Astrocyte (in vitro differentiated cells and primary cell): ENCODE data around the gene TMTC2. TPM values are rescaled to one million over a fixed set of nuclear protein-coding genes. Genes with fewer than 3 reads are reported as not detected.

Experiments used
- DNase-seq: peaks from one replicate; pipeline ENCODE4 v3.0.0-alpha.2; 2010; ENCODE audit warnings: low read depth
- FAIRE-seq: peaks from 2 replicates; lab custom pipeline; 2011; peaks lifted over from hg19 to GRCh38; lab: Jason Lieb, UNC
- H2AFZ ChIP-seq: 2 replicates; pipeline ENCODE4 v1.6.0; 2012; ENCODE audit warnings: low read depth, low read length, inconsistent platforms
- H3K27ac ChIP-seq: 2 replicates; pipeline ENCODE4 v1.5.1; 2011; ENCODE audit warnings: low read depth, low read length, inconsistent platforms
- H3K27me3 ChIP-seq: 2 replicates; pipeline ENCODE4 v1.6.0; 2011; ENCODE audit warnings: low read length, inconsistent platforms; ENCODE audit not compliant: insufficient read depth
- H3K36me3 ChIP-seq: 2 replicates; pipeline ENCODE4 v1.5.1; 2011; ENCODE audit warnings: low read length, inconsistent platforms; ENCODE audit not compliant: insufficient read depth
- H3K4me1 ChIP-seq: 2 replicates; pipeline ENCODE4 v1.5.1; 2011; ENCODE audit warnings: low read length, inconsistent platforms; ENCODE audit not compliant: insufficient read depth
- H3K4me2 ChIP-seq: 2 replicates; pipeline ENCODE4 v1.6.0; 2012; ENCODE audit warnings: low read length, inconsistent platforms
- H3K4me3 ChIP-seq: 2 replicates; pipeline ENCODE4 v1.5.1; 2011; ENCODE audit warnings: low read depth, mild to moderate bottlenecking, low read length, inconsistent platforms; ENCODE audit not compliant: insufficient read depth
- H3K79me2 ChIP-seq: 2 replicates; pipeline ENCODE4 v1.6.0; 2012; ENCODE audit warnings: mild to moderate bottlenecking, low read length, inconsistent platforms; ENCODE audit not compliant: insufficient read depth
- H3K9ac ChIP-seq: 2 replicates; pipeline ENCODE4 v1.6.0; 2012; ENCODE audit warnings: mild to moderate bottlenecking, low read length, inconsistent platforms
- H3K9me3 ChIP-seq: 2 replicates; pipeline ENCODE4 v1.5.1; 2012; ENCODE audit warnings: low read depth, mild to moderate bottlenecking, low read length, inconsistent platforms; ENCODE audit not compliant: insufficient read depth
- H4K20me1 ChIP-seq: 2 replicates; pipeline ENCODE4 v1.6.0; 2012; ENCODE audit warnings: low read length, inconsistent platforms; ENCODE audit not compliant: insufficient read depth
- H3K27ac Mint-ChIP-seq: one replicate; pipeline ENCODE4 v1.8.0; 2021; ENCODE audit warnings: mild to moderate bottlenecking, mixed read lengths; ENCODE audit not compliant: unreplicated experiment
- H3K27me3 Mint-ChIP-seq: one replicate; pipeline ENCODE4 v1.8.0; 2021; ENCODE audit warnings: low read depth, mixed read lengths; ENCODE audit not compliant: unreplicated experiment
- H3K36me3 Mint-ChIP-seq: one replicate; pipeline ENCODE4 v1.8.0; 2021; ENCODE audit warnings: low read depth, mixed read lengths; ENCODE audit not compliant: unreplicated experiment
- H3K4me1 Mint-ChIP-seq: one replicate; pipeline ENCODE4 v1.8.0; 2021; ENCODE audit warnings: low read depth, mixed read lengths; ENCODE audit not compliant: unreplicated experiment
- H3K4me3 Mint-ChIP-seq: one replicate; pipeline ENCODE4 v1.8.0; 2021; ENCODE audit warnings: mild to moderate bottlenecking, moderate library complexity, mixed read lengths; ENCODE audit not compliant: unreplicated experiment
- H3K9me3 Mint-ChIP-seq: one replicate; pipeline ENCODE4 v1.8.0; 2021; ENCODE audit warnings: mild to moderate bottlenecking, mixed read lengths; ENCODE audit not compliant: unreplicated experiment
- EZH2 ChIP-seq: IDR thresholded peaks from 2 replicates; pipeline ENCODE4 v1.6.1; 2012; ENCODE audit warnings: mild to moderate bottlenecking, low read length, inconsistent platforms; ENCODE audit not compliant: insufficient read depth
- total RNA-seq: library from RNA; stranded (reverse); gene quantifications from 2 replicates; pipeline ENCODE4 v1.2.1, GENCODE V29; 2021
- TF ChIP-seq, protein P1 (sequence below): IDR thresholded peaks from 2 replicates; pipeline ENCODE4 v1.5.1; 2011; ENCODE audit warnings: low read depth, mild to moderate bottlenecking, inconsistent platforms, low read length, moderate library complexity; ENCODE audit not compliant: insufficient read depth

Gene TMTC2
- total RNA-seq, 1 donor from 2014 or later: 2.2 TPM

DNA sequence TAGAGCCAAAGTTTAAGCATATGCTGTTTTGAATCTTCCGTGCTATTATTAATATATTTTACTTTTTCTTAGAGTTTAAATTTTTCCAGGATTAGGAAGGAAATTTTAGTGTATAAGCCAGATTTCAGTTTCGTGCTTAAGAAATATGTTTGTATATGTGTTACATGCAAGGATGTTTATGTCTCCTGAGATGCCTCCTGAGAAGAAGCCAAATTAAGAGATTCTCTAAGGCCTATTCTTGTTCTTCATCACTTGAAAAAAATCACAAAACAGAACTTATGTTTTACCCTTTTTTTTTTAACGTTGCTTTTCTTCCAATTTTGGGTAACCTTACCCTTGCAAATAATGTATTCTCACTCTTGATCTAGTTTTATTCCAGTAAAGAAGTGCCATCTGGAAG, 412.7 kb downstream of the TMTC2 start:
- H3K36me3 ChIP-seq: no peaks in the 10 kb centered on the region
- Mint-ChIP-seq H3K27ac (no peak overlapping the region), H3K4me1 (peaks cover 12% of the 10 kb centered on the region), H3K36me3 (no peaks in the 10 kb centered on the region), H3K4me3 (no peak overlapping the region), H3K9me3 (no peaks in the 10 kb centered on the region), H3K27me3 (no peaks in the 10 kb centered on the region)
- H3K9ac ChIP-seq: no peak overlapping the region
- no peak overlapping the region for H3K4me3 ChIP-seq
- H3K9me3 ChIP-seq: no peaks in the 10 kb centered on the region
- no peak overlapping the region for H3K27ac ChIP-seq
- FAIRE-seq (no peak), DNase-seq (no peak)
- no peak overlapping the region for H2AFZ ChIP-seq
- H4K20me1 ChIP-seq: no peaks in the 10 kb centered on the region
- H3K4me1 ChIP-seq: peaks cover 6% of the 10 kb centered on the region
- no peak overlapping the region for H3K4me2 ChIP-seq
- H3K79me2 ChIP-seq: no peaks in the 10 kb centered on the region
- H3K27me3 ChIP-seq: no peaks in the 10 kb centered on the region
- TF ChIP-seq, protein P1, sequence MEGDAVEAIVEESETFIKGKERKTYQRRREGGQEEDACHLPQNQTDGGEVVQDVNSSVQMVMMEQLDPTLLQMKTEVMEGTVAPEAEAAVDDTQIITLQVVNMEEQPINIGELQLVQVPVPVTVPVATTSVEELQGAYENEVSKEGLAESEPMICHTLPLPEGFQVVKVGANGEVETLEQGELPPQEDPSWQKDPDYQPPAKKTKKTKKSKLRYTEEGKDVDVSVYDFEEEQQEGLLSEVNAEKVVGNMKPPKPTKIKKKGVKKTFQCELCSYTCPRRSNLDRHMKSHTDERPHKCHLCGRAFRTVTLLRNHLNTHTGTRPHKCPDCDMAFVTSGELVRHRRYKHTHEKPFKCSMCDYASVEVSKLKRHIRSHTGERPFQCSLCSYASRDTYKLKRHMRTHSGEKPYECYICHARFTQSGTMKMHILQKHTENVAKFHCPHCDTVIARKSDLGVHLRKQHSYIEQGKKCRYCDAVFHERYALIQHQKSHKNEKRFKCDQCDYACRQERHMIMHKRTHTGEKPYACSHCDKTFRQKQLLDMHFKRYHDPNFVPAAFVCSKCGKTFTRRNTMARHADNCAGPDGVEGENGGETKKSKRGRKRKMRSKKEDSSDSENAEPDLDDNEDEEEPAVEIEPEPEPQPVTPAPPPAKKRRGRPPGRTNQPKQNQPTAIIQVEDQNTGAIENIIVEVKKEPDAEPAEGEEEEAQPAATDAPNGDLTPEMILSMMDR: no peak
- TF ChIP-seq EZH2: no peak

DNA sequence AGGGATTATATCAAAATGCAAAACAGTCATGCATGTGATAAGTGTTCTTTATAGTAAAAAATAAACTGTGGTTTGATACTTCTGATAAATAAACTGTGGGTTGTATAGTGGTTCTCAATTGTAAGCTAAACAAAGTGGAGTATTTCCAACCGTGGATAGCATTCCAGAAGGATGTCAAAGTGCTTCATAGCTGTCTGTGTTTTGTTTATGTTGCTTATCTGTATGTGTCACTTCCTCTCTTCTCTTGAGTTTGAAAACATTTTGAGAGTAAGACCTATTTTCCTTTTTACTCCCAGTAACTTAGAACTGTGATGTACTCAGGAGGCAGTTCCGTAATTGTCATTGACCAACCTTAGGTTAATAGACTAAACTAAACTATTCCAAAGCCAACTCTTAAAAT, 415.8 kb downstream of the TMTC2 start:
- TF ChIP-seq, protein P1: no peak
- no peak for TF ChIP-seq EZH2
- H3K36me3 Mint-ChIP-seq: no peaks in the 10 kb centered on the region
- H3K36me3 ChIP-seq: no peaks in the 10 kb centered on the region
- no peak overlapping the region for H2AFZ ChIP-seq
- DNase-seq (peak; percentile 41), FAIRE-seq (peak; percentile 70)
- H3K4me3 ChIP-seq: no peak overlapping the region
- H4K20me1 ChIP-seq: no peaks in the 10 kb centered on the region
- no peaks in the 10 kb centered on the region for H3K27me3 ChIP-seq
- H3K79me2 ChIP-seq: no peaks in the 10 kb centered on the region
- H3K27ac ChIP-seq: no peak overlapping the region
- no peaks in the 10 kb centered on the region for H3K9me3 ChIP-seq
- H3K9me3 Mint-ChIP-seq: no peaks in the 10 kb centered on the region
- H3K4me3 Mint-ChIP-seq: no peak overlapping the region
- H3K27ac Mint-ChIP-seq: no peak overlapping the region
- H3K27me3 Mint-ChIP-seq: no peaks in the 10 kb centered on the region
- H3K4me2 ChIP-seq: peak overlapping the region; percentile 20
- H3K4me1 ChIP-seq: peaks cover 6% of the 10 kb centered on the region
- no peak overlapping the region for H3K9ac ChIP-seq
- peaks cover 12% of the 10 kb centered on the region for H3K4me1 Mint-ChIP-seq

DNA sequence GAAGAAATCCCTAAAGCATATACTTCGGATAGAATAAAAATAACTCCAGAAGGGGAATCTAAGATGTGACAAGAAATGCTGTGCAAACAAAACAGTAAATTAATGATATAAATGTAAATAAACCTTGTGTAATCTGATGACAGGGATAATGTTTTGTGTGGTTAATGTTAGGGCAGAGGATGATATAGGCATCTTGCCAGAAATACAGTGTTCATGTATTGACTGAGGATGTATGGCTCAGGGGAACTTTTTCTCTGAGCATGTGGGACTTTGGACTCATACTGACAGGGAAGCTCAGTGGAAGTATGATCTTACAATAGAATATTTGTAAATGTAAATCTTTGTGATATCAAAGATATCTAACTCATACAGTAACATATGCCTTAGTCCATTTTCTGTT, 420.2 kb downstream of the TMTC2 start:
- H3K4me3 ChIP-seq: no peak overlapping the region
- no peak overlapping the region for H3K27ac ChIP-seq
- H3K9me3 Mint-ChIP-seq: no peaks in the 10 kb centered on the region
- H3K79me2 ChIP-seq: no peaks in the 10 kb centered on the region
- no peak overlapping the region for H3K4me3 Mint-ChIP-seq
- H3K27me3 Mint-ChIP-seq: no peaks in the 10 kb centered on the region
- TF ChIP-seq EZH2: no peak
- TF ChIP-seq, protein P1: no peak
- no peak for FAIRE-seq
- no peaks in the 10 kb centered on the region for H3K36me3 Mint-ChIP-seq
- H3K27me3 ChIP-seq: no peaks in the 10 kb centered on the region
- H3K9me3 ChIP-seq: no peaks in the 10 kb centered on the region
- no peak for DNase-seq
- no peak overlapping the region for H3K9ac ChIP-seq
- H3K4me2 ChIP-seq: no peak overlapping the region
- H2AFZ ChIP-seq: no peak overlapping the region
- H3K36me3 ChIP-seq: no peaks in the 10 kb centered on the region
- no peak overlapping the region for H3K27ac Mint-ChIP-seq
- H4K20me1 ChIP-seq: no peaks in the 10 kb centered on the region
- peaks cover 5% of the 10 kb centered on the region for H3K4me1 ChIP-seq
- peaks cover 11% of the 10 kb centered on the region for H3K4me1 Mint-ChIP-seq
